AG04449 (cell line): ENCODE results near the gene HSD3B7.

ENCODE experiments used
- CTCF ChIA-PET: fragments of 350-600 bp; formaldehyde crosslinking; extraction: SDS; loops from one replicate; lab custom pipeline; 2021; ENCODE audit warnings: antibody characterized with exemption; lab: Yijun Ruan, JAX
- POLR2A ChIA-PET: fragments of 400-600, 350-600 bp; formaldehyde crosslinking; extraction: SDS; loops from one replicate; lab custom pipeline; 2020; ENCODE audit warnings: antibody characterized with exemption, inconsistent platforms; lab: Yijun Ruan, JAX
- DNase-seq: peaks from one replicate; pipeline ENCODE4 v3.0.0-alpha.2; 2010; ENCODE audit warnings: low read depth, low spot score
- H3K4me3 ChIP-seq: 2 replicates; pipeline ENCODE4 v1.5.1; 2011; ENCODE audit warnings: low read depth, mild to moderate bottlenecking, control low read depth, low read length
- TF ChIP-seq, protein P1 (sequence below): IDR thresholded peaks from one replicate; pipeline ENCODE4 v1.5.1; 2011; ENCODE audit warnings: mild to moderate bottlenecking, moderate library complexity, low read length, control low read depth, inconsistent platforms; ENCODE audit not compliant: insufficient read depth; ENCODE audit errors: missing control alignments

The HSD3B7 gene

GRCh38 chr16:30949650-30950515 is 35.1 kb upstream of the HSD3B7 start:
- TF ChIP-seq, protein P1, sequence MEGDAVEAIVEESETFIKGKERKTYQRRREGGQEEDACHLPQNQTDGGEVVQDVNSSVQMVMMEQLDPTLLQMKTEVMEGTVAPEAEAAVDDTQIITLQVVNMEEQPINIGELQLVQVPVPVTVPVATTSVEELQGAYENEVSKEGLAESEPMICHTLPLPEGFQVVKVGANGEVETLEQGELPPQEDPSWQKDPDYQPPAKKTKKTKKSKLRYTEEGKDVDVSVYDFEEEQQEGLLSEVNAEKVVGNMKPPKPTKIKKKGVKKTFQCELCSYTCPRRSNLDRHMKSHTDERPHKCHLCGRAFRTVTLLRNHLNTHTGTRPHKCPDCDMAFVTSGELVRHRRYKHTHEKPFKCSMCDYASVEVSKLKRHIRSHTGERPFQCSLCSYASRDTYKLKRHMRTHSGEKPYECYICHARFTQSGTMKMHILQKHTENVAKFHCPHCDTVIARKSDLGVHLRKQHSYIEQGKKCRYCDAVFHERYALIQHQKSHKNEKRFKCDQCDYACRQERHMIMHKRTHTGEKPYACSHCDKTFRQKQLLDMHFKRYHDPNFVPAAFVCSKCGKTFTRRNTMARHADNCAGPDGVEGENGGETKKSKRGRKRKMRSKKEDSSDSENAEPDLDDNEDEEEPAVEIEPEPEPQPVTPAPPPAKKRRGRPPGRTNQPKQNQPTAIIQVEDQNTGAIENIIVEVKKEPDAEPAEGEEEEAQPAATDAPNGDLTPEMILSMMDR, result no peak
- peak overlapping the region; percentile 71 for H3K4me3 ChIP-seq
- ChIA-PET CTCF (interaction anchor here (0.8 to 8.4 kb wide), 8 partner anchors 8 to 919 kb away, joined by 3 to 103 read pairs (median 5); partner anchors contain the start of genes VKORC1 and ZNF843), POLR2A (interaction anchor here (0.6 to 1.2 kb wide), 3 partner anchors 10 to 243 kb away, joined by 3 read pairs; no protein-coding TSS in a partner anchor)
- DNase-seq, result no peak

DNA sequence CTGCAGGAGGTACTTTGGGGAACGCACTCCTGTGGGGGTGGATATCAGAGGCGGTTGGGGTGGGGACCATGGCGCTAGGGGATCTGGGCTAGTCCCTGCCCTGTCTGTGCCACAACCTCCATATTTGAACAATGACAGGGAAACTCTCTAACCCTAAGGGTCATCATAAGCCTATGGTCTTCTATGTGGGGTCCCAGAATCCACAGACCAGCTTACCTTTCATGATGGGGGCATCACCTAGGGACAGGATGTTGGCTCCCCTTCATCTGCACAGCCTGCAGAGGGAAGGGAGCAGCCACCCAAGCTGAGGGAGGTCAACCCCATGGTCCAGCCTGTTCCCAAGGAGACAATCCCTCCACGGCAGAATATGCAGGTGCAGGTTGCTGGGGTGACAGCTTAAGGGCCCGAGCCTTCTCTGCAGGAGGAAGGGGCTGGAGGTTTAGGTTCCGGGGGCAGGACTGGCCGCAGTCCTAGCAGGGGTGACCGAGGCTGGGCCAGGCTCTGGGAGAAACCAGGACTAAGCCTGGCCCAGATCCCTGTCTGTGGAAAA is 34.4 kb upstream of the HSD3B7 start:
- CTCF ChIA-PET, result interaction anchor here (0.8 to 8.4 kb wide), 8 partner anchors 9 to 918 kb away, joined by 3 to 103 read pairs (median 5); partner anchors contain the start of genes VKORC1 and ZNF843
- DNase-seq, result no peak
- H3K4me3 ChIP-seq, result peak overlapping the region; percentile 71
- TF ChIP-seq, protein P1, result no peak
- POLR2A ChIA-PET, result interaction anchor here (1.2 kb wide), 1 partner anchor 11 kb away, joined by 3 read pairs; no protein-coding TSS in a partner anchor

GRCh38 chr16:30951193-30951592 is 33.8 kb upstream of the HSD3B7 start:
- TF ChIP-seq, protein P1, result no peak
- H3K4me3 ChIP-seq, result no peak overlapping the region
- DNase-seq, result no peak
- ChIA-PET POLR2A (interaction anchor here (1.2 kb wide), 1 partner anchor 11 kb away, joined by 3 read pairs; no protein-coding TSS in a partner anchor), CTCF (interaction anchor here (1.1 to 8.4 kb wide), 6 partner anchors 10 to 492 kb away, joined by 3 to 103 read pairs (median 24); partner anchors contain the start of genes VKORC1 and ZNF843)

- no peak for DNase-seq
- no peak overlapping the region for H3K4me3 ChIP-seq
- TF ChIP-seq, protein P1, result no peak
- ChIA-PET CTCF (interaction anchor here (1.1 to 8.4 kb wide), 5 partner anchors 10 to 491 kb away, joined by 3 to 103 read pairs (median 45); partner anchors contain the start of genes VKORC1 and ZNF843), POLR2A (no interaction called here)
These were observed 33.3 kb upstream of the HSD3B7 start for GRCh38 chr16:30951750-30952149.

GRCh38 chr16:30953111-30953510 is 31.9 kb upstream of the HSD3B7 start:
- ChIA-PET POLR2A (interaction anchor here (0.6 to 1.5 kb wide), 3 partner anchors 119 to 511 kb away, joined by 3 to 4 read pairs (median 3); partner anchors contain the start of gene FUS), CTCF (interaction anchor here (0.6 to 8.4 kb wide), 25 partner anchors 12 to 919 kb away, joined by 3 to 103 read pairs (median 5); partner anchors contain the start of genes ARMC5, FBXL19, FUS and KAT8)
- TF ChIP-seq, protein P1, result no peak
- DNase-seq, result no peak
- H3K4me3 ChIP-seq, result no peak overlapping the region
